GM12878 (cell line): Measurements from ENCODE around the gene NKIRAS1. TPM values are rescaled to one million over a fixed set of nuclear protein-coding genes. Genes with fewer than 3 reads are reported as not detected.

Source experiments
- ASH2L ChIP-seq: fragments of 300-600, 200-600 bp; sonication (generic); IDR thresholded peaks from 2 replicates; pipeline ENCODE4 v1.6.1; 2017; ENCODE audit warnings: low read depth, mild to moderate bottlenecking, borderline replicate concordance
- BCL11A ChIP-seq: IDR thresholded peaks from 2 replicates; pipeline ENCODE4 v1.6.1; 2011; ENCODE audit warnings: low read depth, low read length
- BCL3 ChIP-seq: IDR thresholded peaks from 2 replicates; pipeline ENCODE4 v1.6.1; 2011; ENCODE audit warnings: borderline replicate concordance, low read depth, mild to moderate bottlenecking, moderate library complexity, low read length; ENCODE audit not compliant: insufficient read depth, poor library complexity, severe bottlenecking
- CHD4 ChIP-seq: fragments of 200-600 bp; sonication (generic); IDR thresholded peaks from 2 replicates; pipeline ENCODE4 v1.6.1; 2016; ENCODE audit warnings: mild to moderate bottlenecking
- E4F1 ChIP-seq: fragments of 450-650 bp; IDR thresholded peaks from 2 replicates; pipeline ENCODE4 v1.6.1; 2018; ENCODE audit warnings: borderline replicate concordance, mild to moderate bottlenecking; ENCODE audit not compliant: partially characterized antibody
- IRF3 ChIP-seq: fragments of 450-650 bp; IDR thresholded peaks from 2 replicates; pipeline ENCODE4 v1.6.1; 2014; ENCODE audit warnings: mild to moderate bottlenecking
- MAX ChIP-seq: IDR thresholded peaks from 2 replicates; pipeline ENCODE4 v1.6.1; 2012; ENCODE audit warnings: low read depth, low read length, improper control_type of control experiment
- MLLT1 ChIP-seq: fragments of 450-650 bp; IDR thresholded peaks from 2 replicates; pipeline ENCODE4 v1.6.1; 2016; ENCODE audit warnings: mild to moderate bottlenecking
- NR2C1 ChIP-seq: fragments of 450-650 bp; IDR thresholded peaks from 2 replicates; pipeline ENCODE4 v1.6.1; 2017; ENCODE audit warnings: antibody characterized with exemption, mild to moderate bottlenecking, moderate library complexity
- NR2F1 ChIP-seq: fragments of 450-650 bp; conservative IDR thresholded peaks from 2 replicates; pipeline ENCODE4 v1.6.1; 2017; ENCODE audit warnings: mild to moderate bottlenecking
- PKNOX1 ChIP-seq: fragments of 450-650 bp; IDR thresholded peaks from 2 replicates; pipeline ENCODE4 v1.6.1; 2016; ENCODE audit warnings: mild to moderate bottlenecking
- PML ChIP-seq: IDR thresholded peaks from 2 replicates; pipeline ENCODE4 v1.6.1; 2012; ENCODE audit warnings: low read length, inconsistent platforms
- SIX5 ChIP-seq: IDR thresholded peaks from 2 replicates; pipeline ENCODE4 v1.6.1; 2011; ENCODE audit warnings: mild to moderate bottlenecking, low read depth, low read length, moderate library complexity; ENCODE audit not compliant: severe bottlenecking
- SKIL ChIP-seq: fragments of 450-650 bp; IDR thresholded peaks from 2 replicates; pipeline ENCODE4 v1.6.1; 2017; ENCODE audit warnings: mild to moderate bottlenecking, low read depth, inconsistent platforms; ENCODE audit not compliant: poor library complexity, severe bottlenecking
- TCF12 ChIP-seq: IDR thresholded peaks from 2 replicates; pipeline ENCODE4 v1.6.1; 2011; ENCODE audit warnings: low read depth, mild to moderate bottlenecking, low read length
- TCF3 ChIP-seq: IDR thresholded peaks from 2 replicates; pipeline ENCODE4 v1.6.1; 2012; ENCODE audit warnings: low read depth, mild to moderate bottlenecking, low read length, borderline replicate concordance; ENCODE audit not compliant: insufficient read depth
- USF2 ChIP-seq: IDR thresholded peaks from 2 replicates; pipeline ENCODE4 v1.6.1; 2011; ENCODE audit warnings: low read depth, low read length, improper control_type of control experiment, borderline replicate concordance
- polyA plus RNA-seq, 11 experiments: library from polyadenylated mRNA; depleted of rRNA in 4 of 11; unstranded in 6 of 11; stranded (reverse) in 5 of 11; fragments of >200 nt; fragmentation: Nextera tagmentation in 4 of 11; fragmentation: Illumina TruSeq in 1 of 11; extraction: Ambion mirVana in 4 of 11; extraction: Trizol in 1 of 11; gene quantifications; 1 replicate in 1 of 11; 2 replicates in 10 of 11; pipeline versions ENCODE4 v1.2.1 to v1.2.3, GENCODE V29; 2011 to 2016; ENCODE audit warnings: inconsistent platforms in 2 of 11, missing spikeins in 2 of 11, low read depth in 1 of 11
- total RNA-seq, 4 experiments: library from RNA; depleted of rRNA in 3 of 4; stranded (reverse); fragments of >200 nt in 3 of 4; fragmentation: Illumina TruSeq in 1 of 4; extraction: Trizol in 1 of 4; gene quantifications; 2 replicates each; pipeline versions ENCODE4 v1.2.1 to v1.2.3, GENCODE V29; 2013 to 2021

Gene NKIRAS1
- total and polyA plus RNA-seq, 10 of the 15 experiments (the other 5 are each of a cell fraction or from before 2014, with no cell fraction given), result 7.1 to 17.9 (median 10.9) TPM

- TF ChIP-seq E4F1, result peak; percentile 35
- 0 out of 2 replicates have a peak, but pooled peaks have one; percentile 92 for TF ChIP-seq ASH2L
- peak; percentile 50 for TF ChIP-seq BCL3
- peak; percentile 88 for TF ChIP-seq TCF12
- TF ChIP-seq BCL11A, result 0 out of 2 replicates have a peak, but pooled peaks have one; percentile 15
- TF ChIP-seq NR2F1, result 0 out of 2 replicates have a peak, but pooled peaks have one; percentile 10
- TF ChIP-seq USF2, result no peak
- TF ChIP-seq PML, result peak; percentile 100
- TF ChIP-seq PKNOX1, result no peak
- TF ChIP-seq NR2C1, result peak; percentile 42; the same call in 1 of the 2 replicates
- peak; percentile 92 for TF ChIP-seq MLLT1
- no peak for TF ChIP-seq IRF3
- TF ChIP-seq TCF3, result peak; percentile 87; the same call in 1 of the 2 replicates
- peak; percentile 56 for TF ChIP-seq SKIL
- TF ChIP-seq MAX, result peak; percentile 89
- no peak for TF ChIP-seq CHD4
- peak; percentile 89 for TF ChIP-seq SIX5
These were observed at the start of gene NKIRAS1, which contains the start of gene RPL15 (continued) for GRCh38 chr3:23916886-23917678.
